ENCODE data around the gene NOTUM. TPM values are rescaled to one million over a fixed set of nuclear protein-coding genes. Genes with fewer than 3 reads are reported as not detected.
"Not testable (repeated sequence)": the region's sequence is repeated elsewhere in the genome, so short reads cannot be mapped to it uniquely, and the experiment has no call there.

The NOTUM gene
- total RNA-seq, 1 donor from 2014 or later: 1.6 TPM

GRCh38 chr17:81959362-81960129 is 1.4 kb downstream of the NOTUM start:
- intact Hi-C loops (cut with micrococcal nuclease): loop anchor here (1.0 to 2.0 kb wide), 2 partner anchors 62 to 195 kb away; no protein-coding TSS in a partner anchor

- intact Hi-C loops (cut with micrococcal nuclease): loop anchor here (1.0 to 2.0 kb wide), 2 partner anchors 63 to 196 kb away; no protein-coding TSS in a partner anchor
Measured at GRCh38 chr17:81958633-81959342, 2.2 kb downstream of the NOTUM start.

- intact Hi-C loops (cut with micrococcal nuclease): loop anchor here (2.0 kb wide), 1 partner anchor 197 kb away; no protein-coding TSS in a partner anchor
Measured at GRCh38 chr17:81957691-81958432, 3.1 kb downstream of the NOTUM start.

- intact Hi-C loops (cut with micrococcal nuclease): no loop called here
Measured at GRCh38 chr17:81956607-81957589, 4.1 kb downstream of the NOTUM start.

GRCh38 chr17:81955756-81956544 is 5.0 kb downstream of the NOTUM start:
- intact Hi-C loops (cut with micrococcal nuclease): no loop called here

GRCh38 chr17:81955058-81955681 is 5.8 kb downstream of the NOTUM start:
- intact Hi-C loops (cut with micrococcal nuclease): no loop called here

GRCh38 chr17:81954131-81955057 is 6.6 kb downstream of the NOTUM start:
- intact Hi-C loops (cut with micrococcal nuclease): no loop called here

GRCh38 chr17:81953443-81953842 is 7.5 kb downstream of the NOTUM start:
- intact Hi-C loops (cut with micrococcal nuclease): not testable (repeated sequence)

- intact Hi-C loops (cut with micrococcal nuclease): no loop called here
Measured at GRCh38 chr17:81952792-81953228, 8.2 kb downstream of the NOTUM start.

- intact Hi-C loops (cut with micrococcal nuclease): no loop called here
Measured at GRCh38 chr17:81951785-81952684, 9.0 kb downstream of the NOTUM start.

GRCh38 chr17:81950501-81950900 is 10.5 kb downstream of the NOTUM start:
- intact Hi-C loops (cut with micrococcal nuclease): no loop called here

- intact Hi-C loops (cut with micrococcal nuclease): no loop called here
Measured at GRCh38 chr17:81948635-81949378, 12.2 kb downstream of the NOTUM start.

GRCh38 chr17:81947189-81947588 is 13.8 kb downstream of the NOTUM start, which contains the start of gene MYADML2:
MYADML2 (minus strand) TSS chr17:81947233; CDS start chr17:81941741, 5,492 bp downstream.
- intact Hi-C loops (cut with micrococcal nuclease): no loop called here

- intact Hi-C loops (cut with micrococcal nuclease): no loop called here
Measured at GRCh38 chr17:81944858-81945257, 16.1 kb downstream of the NOTUM start.

- intact Hi-C loops (cut with micrococcal nuclease): no loop called here
Measured at GRCh38 chr17:81942167-81942553, 18.8 kb downstream of the NOTUM start.

- intact Hi-C loops (cut with micrococcal nuclease): no loop called here
Measured at GRCh38 chr17:81941484-81942166, 19.4 kb downstream of the NOTUM start.
